Ectodermal cell (in vitro differentiated cells): ENCODE results near the gene ADRB2.

ENCODE experiments used
- H3K27ac ChIP-seq: 2 replicates; pipeline ENCODE4 v1.7.0; 2013; ENCODE audit warnings: mild to moderate bottlenecking, low read depth, low read length; ENCODE audit not compliant: insufficient read depth, poor library complexity, severe bottlenecking
- H3K27me3 ChIP-seq: 2 replicates; pipeline ENCODE4 v1.7.0; 2013; ENCODE audit warnings: mild to moderate bottlenecking, low read length; ENCODE audit not compliant: insufficient read depth, control insufficient read depth, poor library complexity, severe bottlenecking
- H3K36me3 ChIP-seq: one replicate; pipeline ENCODE4 v1.7.0; 2013; ENCODE audit warnings: low read length; ENCODE audit not compliant: control insufficient read depth, insufficient read depth
- H3K4me1 ChIP-seq: one replicate; pipeline ENCODE4 v1.7.0; 2013; ENCODE audit warnings: low read length; ENCODE audit not compliant: control insufficient read depth, insufficient read depth
- H3K4me3 ChIP-seq: 2 replicates; pipeline ENCODE4 v1.7.0; 2013; ENCODE audit warnings: low read depth, low read length, control low read depth; ENCODE audit not compliant: insufficient read depth
- H3K9me3 ChIP-seq: 2 replicates; pipeline ENCODE4 v1.7.0; 2013; ENCODE audit warnings: mild to moderate bottlenecking, low read length, moderate library complexity; ENCODE audit not compliant: control insufficient read depth
- WGBS, 2 experiments: methylation state at CpG; one replicate each; pipeline ENCODE4 v1.1.7; 2013; ENCODE audit warnings: missing lambda C conversion rate in 2 of 2; 5-methylcytosine and 5-hydroxymethylcytosine counted together

Gene ADRB2

GRCh38 chr5:148816357-148816756 is 10.1 kb upstream of the ADRB2 start:
- Histone ChIP-seq H3K27me3 (no peaks in the 10 kb centered on the region), H3K4me1 (no peaks in the 10 kb centered on the region), H3K36me3 (no peaks in the 10 kb centered on the region), H3K27ac (no peak overlapping the region), H3K9me3 (no peaks in the 10 kb centered on the region), H3K4me3 (no peak overlapping the region)
- WGBS, 2 experiments, result 91 to 100% methylated on average over 1 of the region's 1 CpG

GRCh38 chr5:148816782-148817181 is 9.6 kb upstream of the ADRB2 start:
- Histone ChIP-seq H3K4me1 (no peaks in the 10 kb centered on the region), H3K27ac (no peak overlapping the region), H3K36me3 (no peaks in the 10 kb centered on the region), H3K9me3 (no peaks in the 10 kb centered on the region), H3K4me3 (no peak overlapping the region), H3K27me3 (no peaks in the 10 kb centered on the region)
- WGBS, 2 experiments, result 61% methylated on average over 1 of the region's 1 CpG; no CpG with 5 or more reads in 1 of the 2 experiments

- H3K4me3 ChIP-seq, result no peak overlapping the region
- H3K27ac ChIP-seq, result no peak overlapping the region
- no peaks in the 10 kb centered on the region for H3K9me3 ChIP-seq
- no peaks in the 10 kb centered on the region for H3K36me3 ChIP-seq
- no peaks in the 10 kb centered on the region for H3K27me3 ChIP-seq
- WGBS, 2 experiments, result 93 to 100% methylated on average over 1 of the region's 1 CpG
- H3K4me1 ChIP-seq, result no peaks in the 10 kb centered on the region
Observed at GRCh38 chr5:148817606-148818005, 8.8 kb upstream of the ADRB2 start.

- Histone ChIP-seq H3K27me3 (peaks cover 9% of the 10 kb centered on the region), H3K27ac (no peak overlapping the region), H3K36me3 (no peaks in the 10 kb centered on the region), H3K4me3 (no peak overlapping the region), H3K9me3 (no peaks in the 10 kb centered on the region), H3K4me1 (no peaks in the 10 kb centered on the region)
- WGBS, 2 experiments, result 54 to 74% methylated on average over 4 to 6 of the region's 6 CpGs
Observed at GRCh38 chr5:148820461-148821395, 5.7 kb upstream of the ADRB2 start.

- no peaks in the 10 kb centered on the region for H3K4me1 ChIP-seq
- no peaks in the 10 kb centered on the region for H3K9me3 ChIP-seq
- no peak overlapping the region for H3K27ac ChIP-seq
- H3K36me3 ChIP-seq, result no peaks in the 10 kb centered on the region
- no peak overlapping the region for H3K4me3 ChIP-seq
- WGBS, 2 experiments, result 100% methylated on average over 1 of the region's 2 CpGs; no CpG with 5 or more reads in 1 of the 2 experiments
- peaks cover 37% of the 10 kb centered on the region for H3K27me3 ChIP-seq
Observed at GRCh38 chr5:148823871-148824270, 2.5 kb upstream of the ADRB2 start.

- Histone ChIP-seq H3K4me1 (no peaks in the 10 kb centered on the region), H3K9me3 (no peaks in the 10 kb centered on the region), H3K27me3 (peaks cover 40% of the 10 kb centered on the region), H3K27ac (no peak overlapping the region), H3K36me3 (no peaks in the 10 kb centered on the region), H3K4me3 (peak overlapping the region; percentile 62)
- WGBS, 2 experiments, result 4 to 7% methylated on average over 9 of the region's 9 CpGs
Observed at GRCh38 chr5:148825716-148826052, 727 bp upstream of the ADRB2 start.

GRCh38 chr5:148826739-148827070 is 294 bp downstream of the ADRB2 start:
- no peaks in the 10 kb centered on the region for H3K36me3 ChIP-seq
- H3K27ac ChIP-seq, result no peak overlapping the region
- peaks cover 40% of the 10 kb centered on the region for H3K27me3 ChIP-seq
- H3K9me3 ChIP-seq, result no peaks in the 10 kb centered on the region
- peak overlapping the region; percentile 62 for H3K4me3 ChIP-seq
- WGBS, 2 experiments, result 15% methylated on average over 28 of the region's 28 CpGs
- no peaks in the 10 kb centered on the region for H3K4me1 ChIP-seq

- Histone ChIP-seq H3K9me3 (no peaks in the 10 kb centered on the region), H3K4me3 (no peak overlapping the region), H3K4me1 (no peaks in the 10 kb centered on the region), H3K27me3 (peaks cover 40% of the 10 kb centered on the region), H3K36me3 (no peaks in the 10 kb centered on the region), H3K27ac (no peak overlapping the region)
- WGBS, 2 experiments, result 89 to 90% methylated on average over 7 of the region's 7 CpGs
Observed at GRCh38 chr5:148827723-148828122, 1.3 kb downstream of the ADRB2 start.

GRCh38 chr5:148828511-148829247 is 2.3 kb downstream of the ADRB2 start:
- 68 to 74% methylated on average over 4 to 6 of the region's 6 CpGs for WGBS, 2 experiments
- Histone ChIP-seq H3K9me3 (no peaks in the 10 kb centered on the region), H3K27ac (no peak overlapping the region), H3K27me3 (peaks cover 40% of the 10 kb centered on the region), H3K36me3 (no peaks in the 10 kb centered on the region), H3K4me3 (no peak overlapping the region), H3K4me1 (no peaks in the 10 kb centered on the region)

- Histone ChIP-seq H3K36me3 (no peaks in the 10 kb centered on the region), H3K9me3 (no peaks in the 10 kb centered on the region), H3K4me3 (no peak overlapping the region), H3K27me3 (peaks cover 40% of the 10 kb centered on the region), H3K4me1 (no peaks in the 10 kb centered on the region), H3K27ac (no peak overlapping the region)
- WGBS, 2 experiments, result 93 to 95% methylated on average over 3 of the region's 3 CpGs
Observed at GRCh38 chr5:148829248-148829594, 2.8 kb downstream of the ADRB2 start.
